ENCODE data around the gene RNF138. TPM values are rescaled to one million over a fixed set of nuclear protein-coding genes. Genes with fewer than 3 reads are reported as not detected.
"Not testable (repeated sequence)": the region's sequence is repeated elsewhere in the genome, so short reads cannot be mapped to it uniquely, and the experiment has no call there.

Gene RNF138
- total and polyA plus RNA-seq, 8 donors: 8.5 to 42.2 (median 13.8) TPM; not detected in 1

- intact Hi-C loops (cut with DNase I; ENCODE audit: low total_unique reads): loop anchor here (5.0 kb wide), 1 partner anchor 390 kb away; no protein-coding TSS in a partner anchor
- Histone ChIP-seq H3K27me3 (no peaks in the 10 kb centered on the region), H3K4me1 (peaks cover 0 to 11% (median 7%) of the 10 kb centered on the region in 4 donors), H3K4me3 (no peak overlapping the region), H3K27ac (no peak overlapping the region), H3K36me3 (no peaks in the 10 kb centered on the region), H3K9me3 (no peaks in the 10 kb centered on the region)
- no peak for TF ChIP-seq CTCF (IDR thresholded peaks at IDR 0.05)
- TF ChIP-seq POLR2A (IDR thresholded peaks at IDR 0.05): no peak
- no peak for TF ChIP-seq EP300 (IDR thresholded peaks at IDR 0.05)
- no peak for TF ChIP-seq POLR2AphosphoS5 (IDR thresholded peaks at IDR 0.05)
- DNase-seq: no peak
These were observed 65.2 kb downstream of the RNF138 start for GRCh38 chr18:32156855-32157254.

GRCh38 chr18:32157580-32157979 lies 65.9 kb downstream of the RNF138 start:
- H3K4me3 ChIP-seq: peak overlapping the region in 1 of 4 donors; percentile 37
- H3K27ac ChIP-seq: no peak overlapping the region
- TF ChIP-seq EP300 (IDR thresholded peaks at IDR 0.05) (no peak), POLR2A (IDR thresholded peaks at IDR 0.05) (no peak), POLR2AphosphoS5 (IDR thresholded peaks at IDR 0.05) (no peak), CTCF (IDR thresholded peaks at IDR 0.05) (no peak)
- H3K9me3 ChIP-seq: no peaks in the 10 kb centered on the region
- no peaks in the 10 kb centered on the region for H3K36me3 ChIP-seq
- intact Hi-C loops (cut with DNase I; ENCODE audit: low total_unique reads): loop anchor here (5.0 kb wide), 1 partner anchor 390 kb away; no protein-coding TSS in a partner anchor
- no peaks in the 10 kb centered on the region for H3K27me3 ChIP-seq
- H3K4me1 ChIP-seq: peaks cover 0 to 11% (median 7%) of the 10 kb centered on the region in 4 donors
- WGBS, 5 donors: 66 to 72% (median 69%) methylated on average over 5 of the region's 5 CpGs
- no peak for DNase-seq

- intact Hi-C loops (cut with DNase I; ENCODE audit: low total_unique reads): loop anchor here (5.0 kb wide), 1 partner anchor 389 kb away; no protein-coding TSS in a partner anchor
- Histone ChIP-seq H3K4me3 (peak overlapping the region; percentile 31 to 37 (median 33)), H3K27ac (no peak overlapping the region), H3K4me1 (peaks cover 0 to 11% (median 7%) of the 10 kb centered on the region in 4 donors), H3K36me3 (no peaks in the 10 kb centered on the region), H3K27me3 (no peaks in the 10 kb centered on the region), H3K9me3 (no peaks in the 10 kb centered on the region)
- WGBS, 5 donors: 5 to 11% (median 8%) methylated on average over 22 of the region's 22 CpGs
- TF ChIP-seq POLR2A (IDR thresholded peaks at IDR 0.05) (no peak), POLR2AphosphoS5 (IDR thresholded peaks at IDR 0.05) (peak in 1 of 3 donors; percentile 48), CTCF (IDR thresholded peaks at IDR 0.05) (peak in 5 of 7 experiments; percentile 73 to 93 (median 88))
- DNase-seq: peak; percentile 83 to 95
These were observed 66.5 kb downstream of the RNF138 start for GRCh38 chr18:32158108-32158624.

GRCh38 chr18:32158631-32159030 lies 67.0 kb downstream of the RNF138 start:
- not testable (repeated sequence) for H3K27ac ChIP-seq, DNase-seq, H3K9me3 ChIP-seq, H3K36me3 ChIP-seq, H3K27me3 ChIP-seq
- H3K4me3 ChIP-seq: peak overlapping the region; percentile 31 to 37 (median 33)
- H3K4me1 ChIP-seq: peaks cover 0 to 11% (median 7%) of the 10 kb centered on the region in 4 donors
- 57 to 83% (median 70%) methylated on average over 9 of the region's 9 CpGs for WGBS, 5 donors
- intact Hi-C loops (cut with DNase I; ENCODE audit: low total_unique reads): loop anchor here (5.0 kb wide), 1 partner anchor 389 kb away; no protein-coding TSS in a partner anchor

GRCh38 chr18:32160547-32160946 lies 68.9 kb downstream of the RNF138 start:
- Histone ChIP-seq H3K4me3 (no peak overlapping the region), H3K9me3 (no peaks in the 10 kb centered on the region), H3K27ac (no peak overlapping the region), H3K27me3 (no peaks in the 10 kb centered on the region), H3K36me3 (no peaks in the 10 kb centered on the region), H3K4me1 (peaks cover 0 to 11% (median 7%) of the 10 kb centered on the region in 4 donors)
- WGBS, 5 donors: 63 to 84% (median 66%) methylated on average over 2 of the region's 2 CpGs
- peak in 1 of 2 donors; percentile 64 for DNase-seq
- intact Hi-C loops (cut with DNase I; ENCODE audit: low total_unique reads): loop anchor here (10.0 kb wide), 2 partner anchors 104 to 314 kb away; partner anchors contain the start of gene GAREM1
- TF ChIP-seq EP300 (IDR thresholded peaks at IDR 0.05) (no peak), POLR2AphosphoS5 (IDR thresholded peaks at IDR 0.05) (no peak), POLR2A (IDR thresholded peaks at IDR 0.05) (no peak), CTCF (IDR thresholded peaks at IDR 0.05) (no peak)
